GM21360 (cell line): ENCODE measurements around the gene CARNS1.
"Not testable (repeated sequence)": the region's sequence is repeated elsewhere in the genome, so short reads cannot be mapped to it uniquely, and the experiment has no call there.

ENCODE experiments used
- ATAC-seq: cut with Tn5 transposase; IDR thresholded peaks from one replicate; pipeline ENCODE4 v1.9.1; 2021; ENCODE audit warnings: mild to moderate bottlenecking, moderate library complexity; ENCODE audit not compliant: unreplicated experiment

The CARNS1 gene

GRCh38 chr11:67395555-67396258, 19.8 kb upstream of the CARNS1 start:
- no peak for ATAC-seq

DNA sequence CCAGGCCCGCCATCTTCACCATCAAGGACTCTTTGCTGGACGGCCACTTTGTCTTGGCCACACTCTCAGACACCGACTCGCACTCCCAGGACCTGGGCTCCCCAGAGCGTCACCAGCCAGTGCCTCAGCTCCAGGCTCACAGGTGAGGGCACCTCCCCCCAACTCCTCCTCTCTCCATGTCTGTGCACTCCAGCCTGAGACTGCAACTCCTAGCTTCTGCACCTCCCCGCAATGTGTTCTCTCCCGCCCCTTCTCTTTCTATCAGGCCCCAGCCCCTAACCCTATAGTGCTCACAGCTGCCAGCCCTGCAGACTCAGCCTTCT, 19.3 kb upstream of the CARNS1 start:
- ATAC-seq = no peak

- ATAC-seq = no peak
These were observed 18.7 kb upstream of the CARNS1 start for GRCh38 chr11:67396587-67397389.

DNA sequence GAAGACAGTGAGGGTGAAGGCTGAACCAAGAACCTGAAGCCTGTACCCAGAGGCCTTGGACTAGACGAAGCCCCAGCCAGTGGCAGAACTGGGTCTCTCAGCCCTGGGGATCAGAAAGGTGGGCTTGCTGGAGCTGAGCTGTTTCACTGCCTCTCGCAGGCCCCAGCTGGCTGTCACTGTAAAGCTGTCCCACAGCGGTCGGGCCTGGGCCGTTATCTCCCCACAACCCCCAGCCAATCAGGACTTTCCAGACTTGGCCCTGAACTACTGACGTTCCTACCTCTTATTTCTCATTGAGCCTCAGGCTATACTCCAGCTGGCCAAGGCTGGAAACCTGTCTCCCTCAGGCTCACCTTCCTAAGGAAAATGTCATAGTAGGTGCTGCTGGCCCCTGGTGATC, 17.9 kb upstream of the CARNS1 start:
- ATAC-seq = no peak

- no peak for ATAC-seq
These were observed 17.4 kb upstream of the CARNS1 start for GRCh38 chr11:67397986-67398660.

- no peak for ATAC-seq
These were observed 16.6 kb upstream of the CARNS1 start for GRCh38 chr11:67398661-67399563.

GRCh38 chr11:67400251-67400941, 15.1 kb upstream of the CARNS1 start:
- ATAC-seq = no peak

DNA sequence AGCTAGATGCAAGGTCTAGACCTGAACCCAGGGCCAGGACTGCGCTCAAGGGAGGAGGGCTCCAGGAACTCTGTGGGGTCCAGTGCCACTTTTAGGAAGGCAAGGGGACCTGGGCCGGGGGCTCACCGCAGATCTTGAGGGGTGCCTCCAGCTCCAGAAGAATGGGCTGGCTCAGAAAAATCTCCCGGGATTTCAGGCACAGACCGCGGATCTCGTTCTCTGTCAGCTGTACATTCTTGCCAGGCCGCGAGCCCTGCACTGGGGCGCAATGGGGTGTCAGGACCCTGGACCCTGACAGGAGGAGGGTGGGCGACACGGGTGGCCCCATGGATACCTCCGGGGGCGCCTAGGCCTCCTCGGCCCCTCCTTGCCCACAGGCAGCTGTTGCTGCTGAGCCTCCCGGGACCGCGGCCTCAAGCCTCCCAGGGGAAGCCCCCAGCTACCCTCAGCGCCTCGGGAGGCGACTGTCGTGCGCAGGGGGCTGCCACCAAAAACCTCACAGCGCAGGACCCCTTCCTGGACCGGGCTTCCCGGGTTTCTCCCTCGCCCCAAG, 14.5 kb upstream of the CARNS1 start:
- ATAC-seq = no peak

GRCh38 chr11:67401495-67402191, 13.8 kb upstream of the CARNS1 start, which contains the start of gene PPP1CA:
Gene PPP1CA (minus strand): TSS chr11:67401858. CDS start chr11:67401782, 76 bp downstream.
- ATAC-seq = peak; percentile 57

- ATAC-seq = not testable (repeated sequence)
These were observed 13.2 kb upstream of the CARNS1 start for GRCh38 chr11:67402192-67402839.

DNA sequence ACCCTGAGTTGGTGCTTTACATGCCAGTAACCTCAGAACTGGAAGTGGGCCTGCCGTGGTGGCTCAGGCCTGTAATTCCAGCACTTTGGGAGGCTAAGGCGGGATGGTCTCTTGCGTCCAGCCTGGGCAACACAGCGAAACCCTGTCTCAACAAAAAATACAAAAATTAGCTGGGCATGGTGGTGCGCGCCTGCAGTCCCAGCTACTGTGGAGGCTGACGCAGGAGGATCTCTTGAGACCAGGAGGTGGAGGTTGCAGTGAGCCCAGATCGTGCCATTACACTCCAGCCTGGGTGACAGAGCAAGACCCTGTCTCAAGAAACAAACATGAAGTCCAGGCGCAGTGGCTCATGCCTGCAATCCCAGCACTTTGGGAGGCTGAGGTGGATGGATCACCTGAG, 12.4 kb upstream of the CARNS1 start:
- not testable (repeated sequence) for ATAC-seq

DNA sequence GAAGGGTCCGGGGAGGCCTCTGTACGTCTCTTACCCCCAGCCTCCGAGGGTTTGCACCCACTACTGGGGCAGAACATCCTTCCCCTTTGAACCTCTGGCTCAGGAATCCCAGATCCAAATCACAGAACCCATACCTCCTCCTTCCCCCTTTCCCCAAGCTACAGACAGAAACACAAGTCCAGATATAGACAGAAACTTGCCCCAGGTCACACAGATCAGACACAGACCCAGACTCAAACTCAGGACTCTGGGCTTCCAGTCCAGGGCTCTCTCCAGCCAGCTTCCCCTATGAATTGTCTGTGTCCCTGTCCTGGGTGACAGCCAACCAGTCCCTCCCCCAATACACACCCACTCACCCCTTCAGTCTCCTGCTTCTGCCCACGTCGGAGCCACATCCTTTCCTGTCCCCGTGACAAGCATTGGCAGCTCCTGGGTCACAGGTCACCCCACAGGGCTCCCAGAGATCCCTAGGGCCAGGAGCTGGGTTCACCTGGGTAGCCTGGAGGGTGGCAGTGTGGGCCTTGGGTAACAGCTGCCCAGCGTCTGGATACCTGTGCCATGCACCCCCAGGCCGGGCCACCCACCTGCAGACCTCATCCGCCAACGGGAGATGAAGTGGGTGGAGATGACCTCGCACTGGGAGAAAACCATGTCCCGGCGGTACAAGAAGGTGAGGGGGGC, 10.8 kb upstream of the CARNS1 start:
- no peak for ATAC-seq

DNA sequence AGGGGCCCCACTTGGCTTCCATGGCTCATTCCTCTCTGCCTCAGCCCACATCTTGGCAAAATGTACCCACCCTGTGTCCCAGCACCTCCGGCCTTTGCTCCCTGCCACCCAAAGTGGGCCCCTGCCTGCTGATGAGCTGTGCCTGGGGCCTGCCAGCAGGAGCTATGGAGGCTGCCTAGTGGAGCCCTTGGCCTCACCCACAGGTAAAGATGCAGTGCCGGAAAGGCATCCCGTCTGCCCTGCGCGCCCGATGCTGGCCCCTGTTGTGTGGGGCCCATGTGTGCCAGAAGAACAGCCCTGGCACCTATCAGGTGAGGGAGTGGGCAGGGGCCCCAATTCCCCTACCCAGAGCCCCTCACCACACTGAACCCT, 10.3 kb upstream of the CARNS1 start:
- no peak for ATAC-seq

- ATAC-seq = no peak
These were observed 9.7 kb upstream of the CARNS1 start for GRCh38 chr11:67405688-67406339.

GRCh38 chr11:67406420-67406968, 9.0 kb upstream of the CARNS1 start:
- no peak for ATAC-seq

- no peak for ATAC-seq
These were observed 8.3 kb upstream of the CARNS1 start for GRCh38 chr11:67406969-67407687.

- no peak for ATAC-seq
These were observed 7.8 kb upstream of the CARNS1 start for GRCh38 chr11:67407688-67408163.
